DOHH2 (cell line): Measurements from ENCODE around the gene SLC35E2B.

Source experiments
- EZH2phosphoT487 ChIP-seq: fragments of 200-600 bp; sonication (generic); IDR thresholded peaks from 2 replicates; pipeline ENCODE4 v1.6.1; 2017; ENCODE audit warnings: borderline replicate concordance, mild to moderate bottlenecking, antibody characterized with exemption, low read length, moderate library complexity, mixed read lengths
- TF ChIP-seq, protein P1 (sequence below): fragments of 200-600 bp; sonication (generic); IDR thresholded peaks from one replicate; pipeline ENCODE4 v1.5.1; 2014; ENCODE audit warnings: antibody characterized with exemption, mild to moderate bottlenecking, low read depth, low read length; ENCODE audit not compliant: poor library complexity, severe bottlenecking

DNA sequence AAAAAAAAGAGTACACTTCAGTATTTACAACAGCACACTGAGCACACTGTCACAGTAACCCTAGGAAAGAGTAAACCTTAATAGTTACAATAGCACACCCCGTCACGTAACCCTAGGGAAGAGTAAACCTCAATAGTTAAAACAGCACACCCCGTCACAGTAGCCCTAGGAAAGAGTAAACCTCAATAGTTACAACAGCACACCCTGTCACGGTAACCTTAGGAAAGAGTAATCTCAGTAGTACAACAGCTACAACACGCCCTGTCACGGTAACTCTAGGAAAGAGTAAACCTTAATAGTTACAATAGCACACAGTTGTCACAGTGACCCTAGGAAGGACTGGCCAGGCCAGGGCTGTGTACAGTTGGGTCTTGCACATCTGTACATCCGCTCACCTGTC lies 28.6 kb upstream of the SLC35E2B start:
- TF ChIP-seq, protein P1, sequence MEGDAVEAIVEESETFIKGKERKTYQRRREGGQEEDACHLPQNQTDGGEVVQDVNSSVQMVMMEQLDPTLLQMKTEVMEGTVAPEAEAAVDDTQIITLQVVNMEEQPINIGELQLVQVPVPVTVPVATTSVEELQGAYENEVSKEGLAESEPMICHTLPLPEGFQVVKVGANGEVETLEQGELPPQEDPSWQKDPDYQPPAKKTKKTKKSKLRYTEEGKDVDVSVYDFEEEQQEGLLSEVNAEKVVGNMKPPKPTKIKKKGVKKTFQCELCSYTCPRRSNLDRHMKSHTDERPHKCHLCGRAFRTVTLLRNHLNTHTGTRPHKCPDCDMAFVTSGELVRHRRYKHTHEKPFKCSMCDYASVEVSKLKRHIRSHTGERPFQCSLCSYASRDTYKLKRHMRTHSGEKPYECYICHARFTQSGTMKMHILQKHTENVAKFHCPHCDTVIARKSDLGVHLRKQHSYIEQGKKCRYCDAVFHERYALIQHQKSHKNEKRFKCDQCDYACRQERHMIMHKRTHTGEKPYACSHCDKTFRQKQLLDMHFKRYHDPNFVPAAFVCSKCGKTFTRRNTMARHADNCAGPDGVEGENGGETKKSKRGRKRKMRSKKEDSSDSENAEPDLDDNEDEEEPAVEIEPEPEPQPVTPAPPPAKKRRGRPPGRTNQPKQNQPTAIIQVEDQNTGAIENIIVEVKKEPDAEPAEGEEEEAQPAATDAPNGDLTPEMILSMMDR: no peak
- TF ChIP-seq EZH2phosphoT487: no peak
